ENCODE data around the gene TXNDC16.

TXNDC16 gene

GRCh38 chr14:52429451-52429850 is 122.9 kb downstream of the TXNDC16 start:
- TF ChIP-seq ZFX (IDR thresholded peaks at IDR 0.05; ENCODE audit: borderline replicate concordance), result no peak
- TF ChIP-seq, protein P1, sequence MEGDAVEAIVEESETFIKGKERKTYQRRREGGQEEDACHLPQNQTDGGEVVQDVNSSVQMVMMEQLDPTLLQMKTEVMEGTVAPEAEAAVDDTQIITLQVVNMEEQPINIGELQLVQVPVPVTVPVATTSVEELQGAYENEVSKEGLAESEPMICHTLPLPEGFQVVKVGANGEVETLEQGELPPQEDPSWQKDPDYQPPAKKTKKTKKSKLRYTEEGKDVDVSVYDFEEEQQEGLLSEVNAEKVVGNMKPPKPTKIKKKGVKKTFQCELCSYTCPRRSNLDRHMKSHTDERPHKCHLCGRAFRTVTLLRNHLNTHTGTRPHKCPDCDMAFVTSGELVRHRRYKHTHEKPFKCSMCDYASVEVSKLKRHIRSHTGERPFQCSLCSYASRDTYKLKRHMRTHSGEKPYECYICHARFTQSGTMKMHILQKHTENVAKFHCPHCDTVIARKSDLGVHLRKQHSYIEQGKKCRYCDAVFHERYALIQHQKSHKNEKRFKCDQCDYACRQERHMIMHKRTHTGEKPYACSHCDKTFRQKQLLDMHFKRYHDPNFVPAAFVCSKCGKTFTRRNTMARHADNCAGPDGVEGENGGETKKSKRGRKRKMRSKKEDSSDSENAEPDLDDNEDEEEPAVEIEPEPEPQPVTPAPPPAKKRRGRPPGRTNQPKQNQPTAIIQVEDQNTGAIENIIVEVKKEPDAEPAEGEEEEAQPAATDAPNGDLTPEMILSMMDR (IDR thresholded peaks at IDR 0.05), result no peak
- H3K27ac ChIP-seq, result no peak overlapping the region

DNA sequence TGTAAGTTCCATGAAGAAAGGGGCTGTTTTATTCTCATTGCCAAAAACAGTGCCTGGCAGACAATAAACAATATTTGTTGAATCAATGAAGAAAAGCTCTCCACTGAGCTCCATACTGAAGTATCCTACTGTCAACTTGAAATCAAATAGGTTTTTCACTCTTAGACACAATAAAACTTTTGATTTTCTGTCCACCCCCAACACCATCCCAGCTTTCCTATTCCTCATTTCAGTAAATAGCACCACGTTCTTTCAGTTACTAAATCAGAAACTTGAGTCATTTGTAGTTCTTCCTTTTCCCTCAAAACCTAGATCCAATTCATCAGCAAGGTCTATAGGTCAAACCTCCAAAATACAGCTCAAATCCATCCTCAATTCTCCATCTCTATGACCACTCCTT is 124.8 kb downstream of the TXNDC16 start:
- H3K27ac ChIP-seq, result no peak overlapping the region
- no peak for TF ChIP-seq ZFX (IDR thresholded peaks at IDR 0.05; ENCODE audit: borderline replicate concordance)
- TF ChIP-seq, protein P1 (IDR thresholded peaks at IDR 0.05), result no peak

DNA sequence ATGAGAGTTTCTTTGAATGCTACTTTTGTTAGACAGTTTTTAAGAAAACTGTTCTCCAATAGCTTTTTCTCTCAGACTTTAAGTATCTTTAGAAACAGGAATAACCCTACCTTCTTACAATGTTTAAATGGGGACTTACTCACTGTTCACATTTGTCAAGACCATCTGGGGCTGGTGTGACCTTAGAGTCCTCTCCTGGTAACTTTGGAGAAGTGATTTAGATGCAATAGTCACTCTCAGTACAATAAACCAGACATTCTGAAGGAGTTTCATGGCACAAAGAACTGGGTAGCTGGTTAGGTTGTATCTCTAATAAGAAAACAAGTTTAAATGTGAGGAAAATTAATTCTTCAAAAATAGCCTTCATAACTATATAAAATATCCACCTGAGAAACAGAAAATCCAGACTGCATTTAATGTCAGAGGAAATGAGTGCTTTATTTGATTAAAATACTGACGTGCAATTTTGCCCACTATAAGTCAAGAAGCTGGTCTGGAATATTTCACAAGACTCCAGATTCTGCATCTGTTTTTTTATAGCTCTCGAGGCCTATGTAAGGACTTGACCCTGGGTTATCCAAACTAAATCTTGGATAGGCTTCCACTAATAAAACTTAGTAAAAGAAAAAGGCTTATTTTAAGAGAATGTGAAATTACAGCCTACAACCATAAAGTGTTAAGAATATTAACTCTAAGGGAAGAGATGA is 129.5 kb downstream of the TXNDC16 start:
- TF ChIP-seq, protein P1 (IDR thresholded peaks at IDR 0.05), result no peak
- no peak for TF ChIP-seq ZFX (IDR thresholded peaks at IDR 0.05; ENCODE audit: borderline replicate concordance)
- H3K27ac ChIP-seq, result no peak overlapping the region

DNA sequence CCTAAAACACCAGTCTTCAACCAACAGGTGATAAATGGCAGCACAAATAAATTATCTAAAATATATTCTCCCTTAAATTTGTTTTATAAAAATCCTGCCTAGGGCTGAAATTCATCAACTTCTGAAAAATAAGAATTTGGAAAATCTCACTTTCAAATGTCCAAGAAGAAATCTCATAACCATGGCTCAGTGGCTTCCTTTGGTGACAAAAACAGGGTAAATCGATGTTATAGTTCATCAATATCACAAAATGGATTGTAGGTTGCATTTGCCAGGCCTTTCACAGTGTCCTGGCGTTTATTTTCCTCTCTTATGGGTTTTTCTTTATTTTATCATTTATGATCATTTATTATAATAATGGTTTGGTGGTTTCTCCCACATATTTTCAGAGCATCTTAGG is 135.2 kb downstream of the TXNDC16 start:
- no peak overlapping the region for H3K27ac ChIP-seq
- TF ChIP-seq, protein P1 (IDR thresholded peaks at IDR 0.05), result no peak
- no peak for TF ChIP-seq ZFX (IDR thresholded peaks at IDR 0.05; ENCODE audit: borderline replicate concordance)

- TF ChIP-seq, protein P1 (IDR thresholded peaks at IDR 0.05), result no peak
- no peak overlapping the region for H3K27ac ChIP-seq
These were observed 138.4 kb downstream of the TXNDC16 start for GRCh38 chr14:52413729-52414408.

GRCh38 chr14:52412426-52412825 is 139.9 kb downstream of the TXNDC16 start:
- TF ChIP-seq, protein P1 (IDR thresholded peaks at IDR 0.05), result no peak
- TF ChIP-seq ZFX (IDR thresholded peaks at IDR 0.05; ENCODE audit: borderline replicate concordance), result no peak
- no peak overlapping the region for H3K27ac ChIP-seq

- no peak for TF ChIP-seq ZFX (IDR thresholded peaks at IDR 0.05; ENCODE audit: borderline replicate concordance)
- TF ChIP-seq, protein P1 (IDR thresholded peaks at IDR 0.05), result no peak
- H3K27ac ChIP-seq, result no peak overlapping the region
These were observed 147.0 kb downstream of the TXNDC16 start for GRCh38 chr14:52405314-52405713.
